Spinal cord (tissue), 10 donors: Measurements from ENCODE around the gene FREY1. TPM values are rescaled to one million over a fixed set of nuclear protein-coding genes. Genes with fewer than 3 reads are reported as not detected.
A peak's percentile ranks its signal among the peaks of the same experiment; 100 is the strongest.

ENCODE experiments used
- DNase-seq, 6 donors: peaks; one replicate each; pipeline versions ENCODE4 v3.0.0 to v3.0.0-alpha.2; 2013 to 2015; ENCODE audit warnings: low spot score in 6 of 6, low read depth in 4 of 6
- H3K27ac ChIP-seq: one replicate; pipeline ENCODE4 v1.5.1; 2013; ENCODE audit warnings: low read depth, low read length, control low read depth
- H3K27me3 ChIP-seq: one replicate; pipeline ENCODE4 v1.6.1; 2013; ENCODE audit warnings: low read length; ENCODE audit not compliant: control insufficient read depth, insufficient read depth
- H3K36me3 ChIP-seq: one replicate; pipeline ENCODE4 v1.6.1; 2013; ENCODE audit warnings: low read length; ENCODE audit not compliant: control insufficient read depth, insufficient read depth
- H3K4me1 ChIP-seq: one replicate; pipeline ENCODE4 v1.6.1; 2013; ENCODE audit warnings: low read length; ENCODE audit not compliant: control insufficient read depth, insufficient read depth
- H3K4me3 ChIP-seq: one replicate; pipeline ENCODE4 v1.5.1; 2013; ENCODE audit warnings: low read depth, low read length, control low read depth
- H3K9me3 ChIP-seq: one replicate; pipeline ENCODE4 v1.6.1; 2013; ENCODE audit warnings: low read length; ENCODE audit not compliant: control insufficient read depth, insufficient read depth
- WGBS: methylation state at CpG from one replicate; pipeline ENCODE4 v1.1.5; 2013; ENCODE audit warnings: missing lambda C conversion rate; ENCODE audit not compliant: insufficient coverage; 5-methylcytosine and 5-hydroxymethylcytosine counted together
- long read RNA-seq, 4 donors: transcript quantifications; one replicate each; lab custom pipeline, GENCODE V29; 2026
- polyA plus RNA-seq, 2 donors: library from polyadenylated mRNA; unstranded; fragments of 120-200 nt; gene quantifications; one replicate each; pipeline ENCODE4 v1.2.1, GENCODE V29; 2013; ENCODE audit not compliant: insufficient read length in 2 of 2
- total RNA-seq, 2 donors: library from RNA; depleted of rRNA in 1 of 2; stranded (reverse); fragments of 120-200 nt in 1 of 2; fragments of >200 nt in 1 of 2; gene quantifications; one replicate each; pipeline versions ENCODE4 v1.2.3 to v1.2.4, GENCODE V29; 2013 to 2014
- donor health status: healthy.

FREY1 gene
- total RNA-seq (under 1 TPM; 0.59 to 0.72 TPM), polyA plus RNA-seq (under 1 TPM in 1 of 2 donors, not detected in 1; 0.57 TPM)
- long read RNA-seq, donor 1, result 0 reads
- long read RNA-seq, donor 2, partial matches to known transcripts, result 0 of 1 reads
- long read RNA-seq, donor 2, other reads (novel, unspliced or antisense), result 0 of 1 reads
- long read RNA-seq, donor 3, partial matches to known transcripts, result 0 of 1 reads
- long read RNA-seq, donor 3, other reads (novel, unspliced or antisense), result 0 of 1 reads
- long read RNA-seq, donor 4, result 0 reads

DNA sequence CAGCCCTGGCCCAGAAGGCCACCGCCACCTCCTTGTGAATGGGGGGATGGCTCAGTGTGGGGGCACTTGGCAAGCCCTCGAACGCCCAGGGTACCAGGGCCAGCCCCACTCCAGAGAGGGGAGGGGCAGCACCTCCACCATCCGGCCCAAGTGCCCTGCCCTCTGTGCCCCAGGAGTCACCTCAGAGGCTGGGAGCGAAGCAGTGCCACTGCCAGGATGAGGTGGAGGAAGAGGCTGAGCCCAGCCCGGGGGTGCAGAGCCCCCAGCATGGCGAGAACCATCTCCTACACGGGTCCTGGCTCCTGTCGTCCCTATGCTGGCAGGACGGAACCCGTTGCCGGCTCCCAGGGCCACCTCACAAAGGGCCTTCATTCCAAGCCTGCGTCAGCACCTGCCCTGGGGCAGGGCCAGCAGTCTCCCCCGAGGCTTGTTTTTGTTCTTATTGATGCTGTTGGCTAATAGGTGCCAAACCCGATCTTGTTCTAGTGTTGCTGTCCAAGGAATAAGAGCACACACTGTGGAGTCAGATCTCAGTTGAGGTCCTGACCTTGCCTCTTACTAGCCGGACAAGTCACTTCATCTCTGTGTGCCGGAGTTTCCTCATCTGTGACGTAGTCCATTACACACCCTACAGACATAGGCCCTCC, at the start of gene FREY1:
FREY1 (minus strand) TSS at position 307 of the 647 bp plus-strand sequence; CDS start at position 281, 26 bp downstream.
- Histone ChIP-seq H3K9me3 (no peaks in the 10 kb centered on the region), H3K36me3 (peaks cover 98% of the 10 kb centered on the region), H3K27me3 (no peaks in the 10 kb centered on the region), H3K27ac (peak within 1 kb of the TSS; percentile 57), H3K4me1 (peaks cover 52% of the 10 kb centered on the region), H3K4me3 (no peak within 1 kb of the TSS)
- DNase-seq, result peak in 1 of 6 donors; percentile 24
- WGBS, result 54% methylated on average over 18 of the region's 18 CpGs

- peak in 1 of 6 donors; percentile 58 for DNase-seq
- H3K27ac ChIP-seq, result no peak overlapping the region
- H3K27me3 ChIP-seq, result no peaks in the 10 kb centered on the region
- 58% methylated on average over 1 of the region's 1 CpG for WGBS
- H3K36me3 ChIP-seq, result peaks cover 14% of the 10 kb centered on the region
- no peaks in the 10 kb centered on the region for H3K9me3 ChIP-seq
- H3K4me1 ChIP-seq, result peaks cover 8% of the 10 kb centered on the region
- H3K4me3 ChIP-seq, result no peak overlapping the region
Observed at GRCh38 chr11:45949992-45950407, 42.9 kb upstream of the FREY1 start.

DNA sequence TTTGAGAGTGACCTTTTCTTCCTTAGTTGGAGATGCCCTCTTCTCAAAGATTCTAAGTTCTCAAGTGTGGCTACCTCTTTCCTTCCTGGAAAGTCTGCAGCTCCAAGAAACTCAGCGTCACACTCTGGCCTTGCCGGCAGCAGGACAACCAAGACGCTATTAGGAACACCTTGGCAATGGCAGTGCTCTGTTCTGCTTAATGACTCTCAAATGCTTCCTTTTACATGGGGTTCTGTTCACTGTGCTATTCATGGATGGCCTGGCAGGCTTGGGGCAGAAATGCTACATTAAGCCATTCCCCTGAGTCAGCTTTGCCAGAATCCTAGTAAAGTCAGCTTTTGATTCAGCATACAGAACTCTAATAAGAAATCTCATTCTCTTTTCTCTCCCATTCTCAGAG, 41.3 kb upstream of the FREY1 start:
- Histone ChIP-seq H3K36me3 (peaks cover 20% of the 10 kb centered on the region), H3K4me1 (peaks cover 8% of the 10 kb centered on the region), H3K27ac (peak overlapping the region; percentile 78)

GRCh38 chr11:45947885-45948284, 40.8 kb upstream of the FREY1 start:
- H3K4me3 ChIP-seq, result no peak overlapping the region
- H3K4me1 ChIP-seq, result peaks cover 8% of the 10 kb centered on the region
- peak in 1 of 6 donors; percentile 72 for DNase-seq
- no peaks in the 10 kb centered on the region for H3K9me3 ChIP-seq
- no peaks in the 10 kb centered on the region for H3K27me3 ChIP-seq
- H3K27ac ChIP-seq, result peak overlapping the region; percentile 78
- no CpG with 5 or more reads among the region's 1 CpG for WGBS
- H3K36me3 ChIP-seq, result peaks cover 25% of the 10 kb centered on the region

More for the DNA sequence above, 41.3 kb upstream of the FREY1 start:
- peak in 4 of 6 donors; percentile 52 to 87 (median 74) for DNase-seq
- no peaks in the 10 kb centered on the region for H3K9me3 ChIP-seq
- whole genome bisulfite sequencing, result 13% methylated on average over 3 of the region's 3 CpGs
- no peaks in the 10 kb centered on the region for H3K27me3 ChIP-seq
- H3K4me3 ChIP-seq, result no peak overlapping the region

- peak in 1 of 6 donors; percentile 45 for DNase-seq
- peaks cover 8% of the 10 kb centered on the region for H3K4me1 ChIP-seq
- no peak overlapping the region for H3K4me3 ChIP-seq
- WGBS, result 87% methylated on average over 3 of the region's 3 CpGs
- no peaks in the 10 kb centered on the region for H3K9me3 ChIP-seq
- no peak overlapping the region for H3K27ac ChIP-seq
- H3K36me3 ChIP-seq, result peaks cover 25% of the 10 kb centered on the region
- no peaks in the 10 kb centered on the region for H3K27me3 ChIP-seq
Observed at GRCh38 chr11:45945397-45945999, 38.4 kb upstream of the FREY1 start.

- no peak for DNase-seq
- peaks cover 26% of the 10 kb centered on the region for H3K36me3 ChIP-seq
- no peaks in the 10 kb centered on the region for H3K27me3 ChIP-seq
- no peaks in the 10 kb centered on the region for H3K9me3 ChIP-seq
- no peak overlapping the region for H3K27ac ChIP-seq
- WGBS, result 83% methylated on average over 1 of the region's 4 CpGs
- H3K4me1 ChIP-seq, result no peaks in the 10 kb centered on the region
- no peak overlapping the region for H3K4me3 ChIP-seq
Observed at GRCh38 chr11:45942381-45942780, 35.3 kb upstream of the FREY1 start.

DNA sequence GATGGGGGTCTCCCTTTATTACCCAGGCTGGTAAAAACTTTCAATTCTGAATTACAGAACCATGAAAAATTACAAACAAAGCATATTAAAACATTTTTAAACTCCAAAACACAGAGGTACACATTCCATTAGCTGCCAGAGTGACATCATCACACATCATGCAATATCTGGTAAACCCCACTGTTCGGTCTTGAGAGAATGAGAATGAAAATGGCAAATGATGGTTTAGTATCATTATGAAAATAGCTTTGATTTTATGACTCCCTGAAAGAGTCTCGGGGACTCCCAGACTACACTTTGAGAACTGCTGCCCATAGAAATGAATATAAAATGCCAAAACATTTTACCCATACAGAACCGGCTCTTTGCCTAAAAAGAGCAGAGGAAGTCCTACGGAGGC, 34.2 kb upstream of the FREY1 start:
- H3K27ac ChIP-seq, result no peak overlapping the region
- no peaks in the 10 kb centered on the region for H3K27me3 ChIP-seq
- no peaks in the 10 kb centered on the region for H3K4me1 ChIP-seq
- no peaks in the 10 kb centered on the region for H3K9me3 ChIP-seq
- H3K4me3 ChIP-seq, result no peak overlapping the region
- peaks cover 24% of the 10 kb centered on the region for H3K36me3 ChIP-seq
- 87% methylated on average over 2 of the region's 4 CpGs for WGBS
- DNase-seq, result peak in 1 of 6 donors; percentile 43

- H3K36me3 ChIP-seq, result peaks cover 25% of the 10 kb centered on the region
- no peaks in the 10 kb centered on the region for H3K9me3 ChIP-seq
- no peaks in the 10 kb centered on the region for H3K4me1 ChIP-seq
- no peak overlapping the region for H3K27ac ChIP-seq
- DNase-seq, result no peak
- no CpG with 5 or more reads among the region's 2 CpGs for WGBS
- H3K4me3 ChIP-seq, result no peak overlapping the region
- H3K27me3 ChIP-seq, result no peaks in the 10 kb centered on the region
Observed at GRCh38 chr11:45939836-45940235, 32.8 kb upstream of the FREY1 start.

DNA sequence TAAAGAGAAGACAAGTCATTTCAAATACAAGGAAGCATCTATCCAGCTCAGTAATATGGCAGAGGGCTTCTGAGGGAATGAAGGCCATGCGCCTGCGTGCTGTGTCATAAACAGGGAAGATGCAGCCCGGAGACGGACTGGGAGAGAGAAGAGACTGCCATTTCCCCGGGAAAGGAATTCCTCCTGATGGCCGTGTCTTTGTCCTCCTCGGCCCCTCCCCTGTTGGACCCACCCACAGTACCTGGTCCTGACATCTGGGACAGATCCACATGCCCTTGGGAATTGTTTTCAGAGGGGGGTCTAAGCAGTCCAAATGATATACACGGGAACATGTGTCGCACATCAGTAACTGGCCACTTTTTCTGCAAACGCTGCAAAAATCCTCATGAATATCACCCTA, 30.8 kb upstream of the FREY1 start:
- DNase-seq, result no peak
- no peaks in the 10 kb centered on the region for H3K27me3 ChIP-seq
- H3K27ac ChIP-seq, result no peak overlapping the region
- H3K4me1 ChIP-seq, result peaks cover 14% of the 10 kb centered on the region
- H3K9me3 ChIP-seq, result no peaks in the 10 kb centered on the region
- WGBS, result 84% methylated on average over 4 of the region's 10 CpGs
- H3K4me3 ChIP-seq, result no peak overlapping the region
- peaks cover 27% of the 10 kb centered on the region for H3K36me3 ChIP-seq
